Urinary bladder (tissue), 4 donors: Measurements from ENCODE around the gene RIOK3. TPM values are rescaled to one million over a fixed set of nuclear protein-coding genes. Genes with fewer than 3 reads are reported as not detected.
"Not testable (repeated sequence)": the region's sequence is repeated elsewhere in the genome, so short reads cannot be mapped to it uniquely, and the experiment has no call there.

Experiments
- DNase-seq: peaks from one replicate; pipeline ENCODE4 v3.0.0-alpha.2; 2015; ENCODE audit errors: extremely low spot score
- H3K27ac ChIP-seq: one replicate; pipeline ENCODE4 v1.5.1; 2013; ENCODE audit warnings: low read depth, mild to moderate bottlenecking, moderate library complexity
- H3K36me3 ChIP-seq: one replicate; pipeline ENCODE4 v1.6.1; 2013; ENCODE audit warnings: mild to moderate bottlenecking, moderate library complexity; ENCODE audit not compliant: insufficient read depth
- H3K4me1 ChIP-seq: one replicate; pipeline ENCODE4 v1.6.1; 2013; ENCODE audit warnings: mild to moderate bottlenecking, moderate library complexity; ENCODE audit not compliant: insufficient read depth
- H3K4me3 ChIP-seq: one replicate; pipeline ENCODE4 v1.5.1; 2013; ENCODE audit warnings: low read depth, low read length
- WGBS: extraction: QIAGEN DNeasy Blood & Tissue Kit; methylation state at CpG from one replicate; pipeline ENCODE4 v1.1.7; 2013; 5-methylcytosine and 5-hydroxymethylcytosine counted together
- polyA plus RNA-seq: library from polyadenylated mRNA; stranded (reverse); fragments of 200-250 nt; gene quantifications from one replicate; pipeline ENCODE4 v1.2.3, GENCODE V29; 2013
- total RNA-seq: library from RNA; depleted of rRNA; stranded (reverse); fragments of >200 nt; gene quantifications from one replicate; pipeline ENCODE4 v1.2.3, GENCODE V29; 2014
- donor health status: healthy with polysubstance abuse.
- donor health status: healthy.

Gene RIOK3
- total and polyA plus RNA-seq, 2 donors, result 43.4 to 74.9 TPM

GRCh38 chr18:23495723-23496440, 42.8 kb downstream of the RIOK3 start:
- no peak overlapping the region for H3K4me3 ChIP-seq
- no peaks in the 10 kb centered on the region for H3K36me3 ChIP-seq
- DNase-seq, result no peak
- H3K4me1 ChIP-seq, result peaks cover 2% of the 10 kb centered on the region
- no peak overlapping the region for H3K27ac ChIP-seq
- 55% methylated on average over 12 of the region's 12 CpGs for WGBS

DNA sequence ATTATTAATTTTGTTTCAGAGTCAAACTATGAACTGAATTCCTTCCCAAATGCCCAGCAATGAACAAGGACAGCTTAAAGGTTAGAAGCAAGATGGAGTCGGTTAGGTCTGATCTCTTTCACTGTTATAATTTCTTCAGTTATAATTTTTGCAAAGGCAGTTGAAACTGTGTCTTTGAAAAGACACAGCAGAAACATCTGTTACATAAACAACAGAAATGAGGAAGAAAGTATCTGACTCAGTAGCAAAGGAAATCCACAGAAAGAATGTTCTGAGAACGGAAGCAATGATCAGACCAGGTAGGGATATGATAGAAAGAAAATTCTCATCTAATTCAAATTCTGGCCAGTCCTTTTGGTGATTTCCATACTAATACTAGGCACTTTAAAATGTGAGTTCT, 45.0 kb downstream of the RIOK3 start:
- H3K4me1 ChIP-seq, result peaks cover 2% of the 10 kb centered on the region
- no peak for DNase-seq
- H3K4me3 ChIP-seq, result no peak overlapping the region
- H3K36me3 ChIP-seq, result no peaks in the 10 kb centered on the region
- WGBS, result 62% methylated on average over 2 of the region's 2 CpGs
- no peak overlapping the region for H3K27ac ChIP-seq

GRCh38 chr18:23498877-23499276, 45.8 kb downstream of the RIOK3 start:
- Histone ChIP-seq H3K27ac (no peak overlapping the region), H3K36me3 (no peaks in the 10 kb centered on the region), H3K4me3 (no peak overlapping the region), H3K4me1 (peaks cover 2% of the 10 kb centered on the region)
- WGBS, result 16% methylated on average over 5 of the region's 5 CpGs
- DNase-seq, result no peak

- peaks cover 2% of the 10 kb centered on the region for H3K4me1 ChIP-seq
- H3K36me3 ChIP-seq, result no peaks in the 10 kb centered on the region
- H3K27ac ChIP-seq, result no peak overlapping the region
- DNase-seq, result no peak
- WGBS, result 30% methylated on average over 11 of the region's 11 CpGs
- H3K4me3 ChIP-seq, result no peak overlapping the region
Measured at GRCh38 chr18:23499291-23499781, 46.2 kb downstream of the RIOK3 start.

GRCh38 chr18:23501626-23502025, 48.5 kb downstream of the RIOK3 start:
- no peak overlapping the region for H3K27ac ChIP-seq
- no peaks in the 10 kb centered on the region for H3K36me3 ChIP-seq
- DNase-seq, result no peak
- no peak overlapping the region for H3K4me3 ChIP-seq
- peaks cover 2% of the 10 kb centered on the region for H3K4me1 ChIP-seq
- WGBS, result 87% methylated on average over 6 of the region's 6 CpGs

DNA sequence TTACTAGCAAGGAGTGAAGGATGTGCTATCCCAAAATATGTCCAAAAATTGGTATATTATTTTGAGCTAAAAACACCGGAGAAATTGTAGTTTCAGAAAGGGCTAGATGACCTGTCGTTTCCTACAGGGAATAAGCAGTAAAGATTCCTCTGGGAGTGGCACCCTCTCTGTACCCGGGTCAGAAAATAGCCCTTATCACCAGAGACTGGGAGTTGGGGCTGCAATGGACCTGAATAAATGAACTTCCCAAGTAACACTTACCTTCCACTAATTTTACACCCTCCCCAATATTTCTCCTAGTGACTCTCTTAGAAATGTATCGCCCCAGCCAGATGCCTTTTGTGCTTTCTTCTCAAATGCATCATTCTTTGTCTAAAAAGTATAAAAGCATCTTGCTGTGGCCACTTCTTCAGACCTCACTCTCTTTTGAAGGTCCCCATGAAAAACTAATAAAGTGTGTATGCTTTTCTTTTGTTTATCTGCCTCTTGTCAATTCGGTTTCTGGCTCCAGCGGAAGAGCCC, 49.5 kb downstream of the RIOK3 start:
- Histone ChIP-seq H3K4me1 (peaks cover 2% of the 10 kb centered on the region), H3K4me3 (peak overlapping the region; percentile 98), H3K27ac (peak overlapping the region; percentile 85), H3K36me3 (no peaks in the 10 kb centered on the region)
- DNase-seq, result no peak
- WGBS, result 25% methylated on average over 6 of the region's 6 CpGs

GRCh38 chr18:23503038-23503962, 50.2 kb downstream of the RIOK3 start, which contains the start of gene RMC1:
Gene RMC1 (plus strand): TSS chr18:23503511. CDS start chr18:23503619, 108 bp downstream.
- peak; percentile 76 for DNase-seq
- H3K36me3 ChIP-seq, result peaks cover 2% of the 10 kb centered on the region
- peaks cover 2% of the 10 kb centered on the region for H3K4me1 ChIP-seq
- peak within 1 kb of the TSS; percentile 85 for H3K27ac ChIP-seq
- H3K4me3 ChIP-seq, result peak within 1 kb of the TSS; percentile 98
- under 1% methylated on average over 110 of the region's 110 CpGs for WGBS

- H3K27ac ChIP-seq, result no peak overlapping the region
Measured at GRCh38 chr18:23503963-23504344, 50.9 kb downstream of the RIOK3 start.

GRCh38 chr18:23504720-23505119, 51.6 kb downstream of the RIOK3 start:
- WGBS, result 89% methylated on average over 3 of the region's 3 CpGs
- peak overlapping the region; percentile 98 for H3K4me3 ChIP-seq
- H3K4me1 ChIP-seq, result no peaks in the 10 kb centered on the region
- no peak for DNase-seq
- H3K36me3 ChIP-seq, result peaks cover 2% of the 10 kb centered on the region
- no peak overlapping the region for H3K27ac ChIP-seq

More at GRCh38 chr18:23503963-23504344, 50.9 kb downstream of the RIOK3 start:
- WGBS, result 3% methylated on average over 21 of the region's 21 CpGs
- Histone ChIP-seq H3K4me1 (peaks cover 2% of the 10 kb centered on the region), H3K36me3 (peaks cover 2% of the 10 kb centered on the region), H3K4me3 (peak overlapping the region; percentile 98)
- no peak for DNase-seq

DNA sequence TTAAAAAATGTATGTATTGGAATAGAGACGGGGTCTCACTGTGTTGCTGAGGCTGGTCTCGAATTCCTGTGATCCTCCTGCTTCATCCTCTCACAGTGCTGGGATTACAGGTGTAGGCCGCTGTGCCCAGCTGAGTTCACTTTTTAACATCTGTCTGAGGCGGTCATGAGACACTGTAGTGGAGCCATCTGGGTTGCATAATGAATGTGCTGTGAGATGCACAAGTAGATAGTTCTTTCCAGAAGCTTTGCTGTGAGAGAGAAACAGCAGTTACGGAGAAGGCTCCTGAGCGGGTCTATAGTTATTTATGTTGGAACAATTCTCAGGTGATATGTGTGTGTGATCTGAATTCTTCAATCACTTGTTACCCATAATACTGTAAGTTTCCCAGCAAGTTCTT, 53.3 kb downstream of the RIOK3 start:
- peaks cover 5% of the 10 kb centered on the region for H3K36me3 ChIP-seq
- no peak overlapping the region for H3K4me3 ChIP-seq
- no peaks in the 10 kb centered on the region for H3K4me1 ChIP-seq
- no peak overlapping the region for H3K27ac ChIP-seq
- WGBS, result 96% methylated on average over 6 of the region's 6 CpGs
- DNase-seq, result no peak

- H3K4me3 ChIP-seq, DNase-seq, H3K4me1 ChIP-seq, H3K27ac ChIP-seq, H3K36me3 ChIP-seq: not testable (repeated sequence)
- WGBS, result 97% methylated on average over 2 of the region's 2 CpGs
Measured at GRCh38 chr18:23510923-23511322, 57.8 kb downstream of the RIOK3 start.

DNA sequence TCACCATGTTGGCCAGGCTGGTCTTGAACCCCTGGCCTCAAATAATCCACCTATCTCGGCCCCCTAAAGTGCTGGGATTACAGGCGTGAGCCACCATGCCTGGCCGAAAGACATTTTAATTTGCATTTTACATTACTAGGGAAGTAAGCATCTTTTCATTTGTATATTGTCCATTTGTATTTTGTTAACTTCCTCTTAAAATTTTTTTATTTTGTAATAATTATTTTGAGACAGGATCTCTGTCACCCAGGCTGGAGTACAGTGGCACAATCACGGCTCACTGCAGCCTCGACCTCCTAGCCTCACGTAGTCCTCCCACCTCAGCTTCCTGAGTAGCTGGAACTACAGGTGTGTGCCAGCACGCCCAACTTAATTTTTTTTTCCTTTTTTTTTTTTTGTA, 59.1 kb downstream of the RIOK3 start:
- not testable (repeated sequence) for H3K27ac ChIP-seq, H3K4me3 ChIP-seq, H3K4me1 ChIP-seq, H3K36me3 ChIP-seq, DNase-seq
- 88% methylated on average over 7 of the region's 7 CpGs for WGBS

- peaks cover 8% of the 10 kb centered on the region for H3K36me3 ChIP-seq
Measured at GRCh38 chr18:23512641-23513040, 59.6 kb downstream of the RIOK3 start.

More at GRCh38 chr18:23512641-23513040, 59.6 kb downstream of the RIOK3 start:
- Histone ChIP-seq H3K4me3 (no peak overlapping the region), H3K4me1 (no peaks in the 10 kb centered on the region), H3K27ac (no peak overlapping the region)
- WGBS, result 98% methylated on average over 1 of the region's 1 CpG
- DNase-seq, result no peak
